DMS114 treated with DMSO at 0.1 percent for 48 hours (cell line): ENCODE measurements around the gene TMC1.
"Not testable (repeated sequence)": the region's sequence is repeated elsewhere in the genome, so short reads cannot be mapped to it uniquely, and the experiment has no call there.

ENCODE experiments used
- DNase-seq: peaks from one replicate; lab custom pipeline; 2025; ENCODE audit not compliant: unreplicated experiment; lab: John Stamatoyannopoulos, UW

TMC1 gene

GRCh38 chr9:72521416-72521815 lies at the start of gene TMC1:
TSS of gene TMC1 (plus strand) at chr9:72521608. CDS start at chr9:72648649, 127,041 bp downstream.
- DNase-seq: not testable (repeated sequence)

GRCh38 chr9:72473474-72474261 lies 47.7 kb upstream of the TMC1 start:
- DNase-seq: no peak

GRCh38 chr9:72474676-72475075 lies 46.7 kb upstream of the TMC1 start:
- no peak for DNase-seq

- no peak for DNase-seq
Measured at GRCh38 chr9:72476100-72476499, 45.3 kb upstream of the TMC1 start.

- no peak for DNase-seq
Measured at GRCh38 chr9:72476617-72477437, 44.6 kb upstream of the TMC1 start.

GRCh38 chr9:72477930-72478518 lies 43.4 kb upstream of the TMC1 start:
- no peak for DNase-seq

- DNase-seq: no peak
Measured at GRCh38 chr9:72478966-72479365, 42.4 kb upstream of the TMC1 start.

- not testable (repeated sequence) for DNase-seq
Measured at GRCh38 chr9:72480261-72480660, 41.1 kb upstream of the TMC1 start.

GRCh38 chr9:72480921-72481320 lies 40.5 kb upstream of the TMC1 start:
- no peak for DNase-seq

- DNase-seq: no peak
Measured at GRCh38 chr9:72485821-72486593, 35.4 kb upstream of the TMC1 start.

GRCh38 chr9:72486594-72486955 lies 34.8 kb upstream of the TMC1 start:
- DNase-seq: no peak

GRCh38 chr9:72487665-72488064 lies 33.7 kb upstream of the TMC1 start:
- not testable (repeated sequence) for DNase-seq

GRCh38 chr9:72489986-72490385 lies 31.4 kb upstream of the TMC1 start:
- no peak for DNase-seq

- DNase-seq: no peak
Measured at GRCh38 chr9:72491242-72491641, 30.2 kb upstream of the TMC1 start.

GRCh38 chr9:72494051-72494450 lies 27.4 kb upstream of the TMC1 start:
- no peak for DNase-seq

GRCh38 chr9:72497447-72498046 lies 23.9 kb upstream of the TMC1 start:
- no peak for DNase-seq

- no peak for DNase-seq
Measured at GRCh38 chr9:72506615-72507014, 14.8 kb upstream of the TMC1 start.

GRCh38 chr9:72509053-72509452 lies 12.4 kb upstream of the TMC1 start:
- no peak for DNase-seq

- DNase-seq: no peak
Measured at GRCh38 chr9:72509635-72510034, 11.8 kb upstream of the TMC1 start.

- DNase-seq: not testable (repeated sequence)
Measured at GRCh38 chr9:72521011-72521410, 397 bp upstream of the TMC1 start.
